Measurements from ENCODE around the gene DISC1.

The DISC1 gene

DNA sequence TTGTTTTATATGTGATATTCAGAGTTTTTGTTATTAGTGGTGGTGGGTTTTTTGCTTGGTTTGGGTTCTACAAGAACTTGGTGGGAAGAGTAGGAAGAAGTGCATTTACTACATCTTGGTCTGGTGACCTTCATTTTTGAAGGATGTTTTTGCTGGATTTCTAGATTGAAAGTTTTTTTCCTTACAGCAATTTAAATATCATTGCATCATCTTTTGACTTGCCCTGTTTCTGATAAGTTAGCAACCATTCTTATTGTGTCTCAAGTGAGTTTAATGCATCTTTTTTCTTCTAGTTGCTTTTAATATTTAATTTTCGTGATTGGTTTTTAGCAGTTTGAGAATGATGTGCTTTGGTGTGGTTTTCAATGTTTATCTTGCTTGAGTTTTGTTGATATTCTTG lies 447.7 kb downstream of the DISC1 start:
- H2AK5ac ChIP-seq (ENCODE audit: low read depth, low read length): no peak overlapping the region
- H3K4me3 ChIP-seq (ENCODE audit: low read length in 2 of 2): no peak overlapping the region
- no peak overlapping the region for H3K27ac ChIP-seq (replicated peaks; ENCODE audit: low read length)
- no peak overlapping the region for H3K4ac ChIP-seq (ENCODE audit: low read length)
- no peak overlapping the region for H3K23ac ChIP-seq (ENCODE audit: low read depth, low read length, poor library complexity)
- no peak overlapping the region for H2BK120ac ChIP-seq (ENCODE audit: low read depth, low read length)
- no peak overlapping the region for H2BK5ac ChIP-seq (ENCODE audit: low read length)
- no CpG with 5 or more reads among the region's 1 CpG for WGBS, 2 donors (ENCODE audit: extremely low coverage in 2 of 2, insufficient read length in 2 of 2, insufficient replicate concordance in 1 of 2)
- no peak overlapping the region for H3K9ac ChIP-seq (ENCODE audit: low read depth, low read length, poor library complexity)
- H4K8ac ChIP-seq (ENCODE audit: low read depth, low read length): no peak overlapping the region
- no peak overlapping the region for H2BK15ac ChIP-seq (ENCODE audit: low read length)
- H3K79me1 ChIP-seq (ENCODE audit: low read depth, low read length): no peaks in the 10 kb centered on the region
- no peak overlapping the region for H2BK12ac ChIP-seq (ENCODE audit: low read length)
- no peaks in the 10 kb centered on the region for H3K4me1 ChIP-seq (ENCODE audit: control insufficient read depth in 2 of 2, insufficient read depth in 1 of 2, low read depth in 1 of 2, low read length in 2 of 2)
- H3K27me3 ChIP-seq (ENCODE audit: control insufficient read depth in 3 of 3, insufficient read depth in 3 of 3, low read depth in 1 of 3, low read length in 3 of 3): no peaks in the 10 kb centered on the region
- DNase-seq (ENCODE audit: low spot score): no peak
- no peaks in the 10 kb centered on the region for H3K36me3 ChIP-seq (replicated peaks in 1 of 2; ENCODE audit: control insufficient read depth in 2 of 2, insufficient read depth in 2 of 2, low read length in 2 of 2)
- H3K18ac ChIP-seq (ENCODE audit: low read length): no peak overlapping the region
- no peak overlapping the region for H3K4me2 ChIP-seq (ENCODE audit: insufficient read depth, low read length, poor library complexity, severe bottlenecking)
- H3K14ac ChIP-seq (ENCODE audit: low read length): no peak overlapping the region
- no peak overlapping the region for H4K91ac ChIP-seq (ENCODE audit: low read depth, low read length, poor library complexity)
- H3K9me3 ChIP-seq (replicated peaks in 1 of 2; ENCODE audit: control insufficient read depth in 2 of 2, insufficient read depth in 1 of 2, low read depth in 1 of 2, low read length in 2 of 2): peaks cover 0 to 3% of the 10 kb centered on the region in 2 donors
- H2AFZ ChIP-seq (ENCODE audit: low read length): no peak overlapping the region

- no peak overlapping the region for H3K4me2 ChIP-seq (ENCODE audit: insufficient read depth, low read length, poor library complexity, severe bottlenecking)
- H2BK5ac ChIP-seq (ENCODE audit: low read length): no peak overlapping the region
- no peak overlapping the region for H4K8ac ChIP-seq (ENCODE audit: low read depth, low read length)
- WGBS, 2 donors (ENCODE audit: extremely low coverage in 2 of 2, insufficient read length in 2 of 2, insufficient replicate concordance in 1 of 2): no CpG with 5 or more reads among the region's 1 CpG
- H4K91ac ChIP-seq (ENCODE audit: low read depth, low read length, poor library complexity): no peak overlapping the region
- H3K4ac ChIP-seq (ENCODE audit: low read length): no peak overlapping the region
- H2BK15ac ChIP-seq (ENCODE audit: low read length): no peak overlapping the region
- no peaks in the 10 kb centered on the region for H3K4me1 ChIP-seq (ENCODE audit: control insufficient read depth in 2 of 2, insufficient read depth in 1 of 2, low read depth in 1 of 2, low read length in 2 of 2)
- no peak overlapping the region for H3K18ac ChIP-seq (ENCODE audit: low read length)
- H3K14ac ChIP-seq (ENCODE audit: low read length): no peak overlapping the region
- H3K27me3 ChIP-seq (ENCODE audit: control insufficient read depth in 3 of 3, insufficient read depth in 3 of 3, low read depth in 1 of 3, low read length in 3 of 3): no peaks in the 10 kb centered on the region
- H3K23ac ChIP-seq (ENCODE audit: low read depth, low read length, poor library complexity): no peak overlapping the region
- H2AFZ ChIP-seq (ENCODE audit: low read length): no peak overlapping the region
- H3K9ac ChIP-seq (ENCODE audit: low read depth, low read length, poor library complexity): no peak overlapping the region
- H3K4me3 ChIP-seq (ENCODE audit: low read length in 2 of 2): no peak overlapping the region
- H2BK120ac ChIP-seq (ENCODE audit: low read depth, low read length): no peak overlapping the region
- no peaks in the 10 kb centered on the region for H3K36me3 ChIP-seq (replicated peaks in 1 of 2; ENCODE audit: control insufficient read depth in 2 of 2, insufficient read depth in 2 of 2, low read length in 2 of 2)
- no peak overlapping the region for H3K27ac ChIP-seq (replicated peaks; ENCODE audit: low read length)
- no peak for DNase-seq (ENCODE audit: low spot score)
- H3K9me3 ChIP-seq (replicated peaks in 1 of 2; ENCODE audit: control insufficient read depth in 2 of 2, insufficient read depth in 1 of 2, low read depth in 1 of 2, low read length in 2 of 2): peaks cover 0 to 3% of the 10 kb centered on the region in 2 donors
- H2AK5ac ChIP-seq (ENCODE audit: low read depth, low read length): no peak overlapping the region
- no peak overlapping the region for H2BK12ac ChIP-seq (ENCODE audit: low read length)
- no peaks in the 10 kb centered on the region for H3K79me1 ChIP-seq (ENCODE audit: low read depth, low read length)
Measured at GRCh38 chr1:232077809-232078208, 451.2 kb downstream of the DISC1 start.

DNA sequence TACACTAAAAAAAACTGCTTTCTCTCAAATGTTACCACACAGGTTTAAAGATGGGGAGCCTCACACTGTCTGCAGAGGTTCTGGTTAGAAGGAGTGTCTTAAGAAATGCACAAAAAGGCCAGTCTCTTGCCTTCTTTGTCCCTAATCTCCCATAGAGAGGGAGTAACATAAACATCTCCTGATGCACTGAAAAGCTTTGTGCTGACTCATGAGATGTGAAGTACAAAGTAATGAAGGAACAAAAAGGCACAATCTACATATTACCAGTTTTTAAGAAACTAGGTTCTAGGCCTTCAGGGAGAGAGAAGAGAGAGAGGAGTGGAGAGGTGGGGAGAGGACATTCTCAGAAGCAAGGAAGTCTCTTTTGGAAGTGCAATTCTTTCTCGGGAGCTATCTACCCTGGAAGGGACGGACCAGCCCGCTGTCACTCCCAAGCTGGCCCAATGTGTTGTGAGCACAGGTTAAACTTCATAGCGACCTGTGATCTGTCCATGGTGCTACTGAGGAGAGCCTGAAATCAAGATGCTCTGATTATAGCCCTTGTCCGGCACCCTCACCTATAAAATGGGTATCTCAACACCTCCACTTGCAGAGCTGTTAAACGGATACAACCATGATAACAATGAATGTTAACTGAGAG lies 458.1 kb downstream of the DISC1 start:
- no peak overlapping the region for H3K4ac ChIP-seq (ENCODE audit: low read length)
- no peak overlapping the region for H3K4me3 ChIP-seq (ENCODE audit: low read length in 2 of 2)
- H3K79me1 ChIP-seq (ENCODE audit: low read depth, low read length): no peaks in the 10 kb centered on the region
- H3K18ac ChIP-seq (ENCODE audit: low read length): no peak overlapping the region
- peak; percentile 17 for DNase-seq (ENCODE audit: low spot score)
- H3K27ac ChIP-seq (replicated peaks; ENCODE audit: low read length): no peak overlapping the region
- H2AFZ ChIP-seq (ENCODE audit: low read length): peak overlapping the region; percentile 2
- H4K91ac ChIP-seq (ENCODE audit: low read depth, low read length, poor library complexity): no peak overlapping the region
- H3K14ac ChIP-seq (ENCODE audit: low read length): no peak overlapping the region
- no peak overlapping the region for H4K8ac ChIP-seq (ENCODE audit: low read depth, low read length)
- H2BK12ac ChIP-seq (ENCODE audit: low read length): no peak overlapping the region
- no CpG with 5 or more reads among the region's 6 CpGs for WGBS, 2 donors (ENCODE audit: extremely low coverage in 2 of 2, insufficient read length in 2 of 2, insufficient replicate concordance in 1 of 2)
- no peak overlapping the region for H2BK120ac ChIP-seq (ENCODE audit: low read depth, low read length)
- H2AK5ac ChIP-seq (ENCODE audit: low read depth, low read length): no peak overlapping the region
- peaks cover 0 to 3% of the 10 kb centered on the region in 2 donors for H3K4me1 ChIP-seq (ENCODE audit: control insufficient read depth in 2 of 2, insufficient read depth in 1 of 2, low read depth in 1 of 2, low read length in 2 of 2)
- H3K4me2 ChIP-seq (ENCODE audit: insufficient read depth, low read length, poor library complexity, severe bottlenecking): no peak overlapping the region
- H3K9me3 ChIP-seq (replicated peaks in 1 of 2; ENCODE audit: control insufficient read depth in 2 of 2, insufficient read depth in 1 of 2, low read depth in 1 of 2, low read length in 2 of 2): no peaks in the 10 kb centered on the region
- no peak overlapping the region for H3K23ac ChIP-seq (ENCODE audit: low read depth, low read length, poor library complexity)
- H2BK5ac ChIP-seq (ENCODE audit: low read length): no peak overlapping the region
- no peak overlapping the region for H3K9ac ChIP-seq (ENCODE audit: low read depth, low read length, poor library complexity)
- H3K36me3 ChIP-seq (replicated peaks in 1 of 2; ENCODE audit: control insufficient read depth in 2 of 2, insufficient read depth in 2 of 2, low read length in 2 of 2): no peaks in the 10 kb centered on the region
- H2BK15ac ChIP-seq (ENCODE audit: low read length): no peak overlapping the region
- no peaks in the 10 kb centered on the region for H3K27me3 ChIP-seq (ENCODE audit: control insufficient read depth in 3 of 3, insufficient read depth in 3 of 3, low read depth in 1 of 3, low read length in 3 of 3)

DNA sequence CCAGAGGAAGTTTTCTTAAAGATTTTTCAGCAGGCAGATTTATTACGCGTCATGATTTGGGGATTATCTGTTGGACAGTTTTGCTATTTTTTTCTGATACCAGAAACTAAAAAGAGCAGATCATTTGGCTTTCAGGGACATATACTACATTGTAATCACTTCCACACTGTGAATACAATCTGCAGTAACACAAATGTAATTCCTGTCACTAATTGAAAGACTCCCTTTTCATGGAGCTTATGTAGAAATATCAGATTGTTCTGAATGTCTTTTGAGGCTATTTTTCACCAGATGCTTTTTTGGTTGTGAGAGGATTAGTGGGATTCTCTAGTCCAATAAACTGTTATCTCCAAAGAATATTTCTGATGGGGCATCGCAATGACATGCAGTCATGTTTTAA lies 464.2 kb downstream of the DISC1 start:
- no peak overlapping the region for H3K27ac ChIP-seq (replicated peaks; ENCODE audit: low read length)
- no peak overlapping the region for H3K14ac ChIP-seq (ENCODE audit: low read length)
- DNase-seq (ENCODE audit: low spot score): no peak
- H3K4me1 ChIP-seq (ENCODE audit: control insufficient read depth in 2 of 2, insufficient read depth in 1 of 2, low read depth in 1 of 2, low read length in 2 of 2): no peaks in the 10 kb centered on the region
- no peaks in the 10 kb centered on the region for H3K36me3 ChIP-seq (replicated peaks in 1 of 2; ENCODE audit: control insufficient read depth in 2 of 2, insufficient read depth in 2 of 2, low read length in 2 of 2)
- H2AFZ ChIP-seq (ENCODE audit: low read length): no peak overlapping the region
- no CpG with 5 or more reads among the region's 3 CpGs for WGBS, 2 donors (ENCODE audit: extremely low coverage in 2 of 2, insufficient read length in 2 of 2, insufficient replicate concordance in 1 of 2)
- H3K4me3 ChIP-seq (ENCODE audit: low read length in 2 of 2): no peak overlapping the region
- H2BK12ac ChIP-seq (ENCODE audit: low read length): no peak overlapping the region
- no peak overlapping the region for H4K91ac ChIP-seq (ENCODE audit: low read depth, low read length, poor library complexity)
- no peak overlapping the region for H3K4ac ChIP-seq (ENCODE audit: low read length)
- no peak overlapping the region for H2AK5ac ChIP-seq (ENCODE audit: low read depth, low read length)
- H3K18ac ChIP-seq (ENCODE audit: low read length): no peak overlapping the region
- no peak overlapping the region for H3K9ac ChIP-seq (ENCODE audit: low read depth, low read length, poor library complexity)
- H2BK15ac ChIP-seq (ENCODE audit: low read length): no peak overlapping the region
- no peak overlapping the region for H4K8ac ChIP-seq (ENCODE audit: low read depth, low read length)
- no peak overlapping the region for H2BK120ac ChIP-seq (ENCODE audit: low read depth, low read length)
- no peaks in the 10 kb centered on the region for H3K9me3 ChIP-seq (replicated peaks in 1 of 2; ENCODE audit: control insufficient read depth in 2 of 2, insufficient read depth in 1 of 2, low read depth in 1 of 2, low read length in 2 of 2)
- H3K23ac ChIP-seq (ENCODE audit: low read depth, low read length, poor library complexity): no peak overlapping the region
- H3K27me3 ChIP-seq (ENCODE audit: control insufficient read depth in 3 of 3, insufficient read depth in 3 of 3, low read depth in 1 of 3, low read length in 3 of 3): no peaks in the 10 kb centered on the region
- H2BK5ac ChIP-seq (ENCODE audit: low read length): no peak overlapping the region
- H3K4me2 ChIP-seq (ENCODE audit: insufficient read depth, low read length, poor library complexity, severe bottlenecking): no peak overlapping the region
- H3K79me1 ChIP-seq (ENCODE audit: low read depth, low read length): no peaks in the 10 kb centered on the region

All from neuronal stem cell (in vitro differentiated cells).